ENCODE results near the gene PNPLA6.
A peak's percentile ranks its signal among the peaks of the same experiment; 100 is the strongest.
"Not testable (repeated sequence)": the region's sequence is repeated elsewhere in the genome, so short reads cannot be mapped to it uniquely, and the experiment has no call there.

The PNPLA6 gene

GRCh38 chr19:7533281-7533885 is 2.1 kb upstream of the PNPLA6 start:
- Histone ChIP-seq H4K5ac (ENCODE audit: low read length) (no peak overlapping the region), H4K8ac (ENCODE audit: low read depth, low read length) (peak overlapping the region; percentile 7), H2BK15ac (replicated peaks; ENCODE audit: low read depth) (no peak overlapping the region), H3K4me2 (ENCODE audit: low read length) (peak overlapping the region; percentile 61), H3K27ac (ENCODE audit: low read depth, low read length) (peak overlapping the region; percentile 37), H3K4ac (ENCODE audit: low read depth, low read length) (peak overlapping the region; percentile 77), H2AK5ac (ENCODE audit: low read length) (no peak overlapping the region), H2BK120ac (ENCODE audit: low read depth, low read length) (no peak overlapping the region), H3K23ac (ENCODE audit: low read length) (peak overlapping the region; percentile 80), H3K4me1 (ENCODE audit: control insufficient read depth, low read depth, low read length) (no peaks in the 10 kb centered on the region), H3K79me1 (ENCODE audit: low read length) (no peaks in the 10 kb centered on the region), H3K56ac (ENCODE audit: low read length) (peak overlapping the region; percentile 90), H3K79me2 (ENCODE audit: control insufficient read depth, insufficient read depth, low read length) (no peaks in the 10 kb centered on the region), H3K27me3 (ENCODE audit: insufficient read depth, low read length, poor library complexity) (no peaks in the 10 kb centered on the region), H3K4me3 (ENCODE audit: low read length) (peak overlapping the region; percentile 26), H3K18ac (ENCODE audit: low read length) (peak overlapping the region; percentile 92), H2BK5ac (ENCODE audit: low read length) (no peak overlapping the region), H3K36me3 (ENCODE audit: control insufficient read depth, insufficient read depth, low read length) (peaks cover 2% of the 10 kb centered on the region), H3K9ac (ENCODE audit: low read length) (peak overlapping the region; percentile 78)
- WGBS (ENCODE audit: extremely low coverage, insufficient coverage, low lambda C conversion rate): no CpG with 5 or more reads among the region's 30 CpGs
- DNase-seq: peak; percentile 38

GRCh38 chr19:7533925-7534480 is 1.5 kb upstream of the PNPLA6 start:
- Histone ChIP-seq H2BK120ac (ENCODE audit: low read depth, low read length) (no peak overlapping the region), H3K18ac (ENCODE audit: low read length) (peak overlapping the region; percentile 92), H3K23ac (ENCODE audit: low read length) (no peak overlapping the region), H3K4me3 (ENCODE audit: low read length) (peak overlapping the region; percentile 63), H3K4me1 (ENCODE audit: control insufficient read depth, low read depth, low read length) (no peaks in the 10 kb centered on the region), H3K36me3 (ENCODE audit: control insufficient read depth, insufficient read depth, low read length) (peaks cover 2% of the 10 kb centered on the region), H4K8ac (ENCODE audit: low read depth, low read length) (peak overlapping the region; percentile 7), H2AK5ac (ENCODE audit: low read length) (no peak overlapping the region), H2BK5ac (ENCODE audit: low read length) (no peak overlapping the region), H3K79me1 (ENCODE audit: low read length) (no peaks in the 10 kb centered on the region), H3K79me2 (ENCODE audit: control insufficient read depth, insufficient read depth, low read length) (no peaks in the 10 kb centered on the region), H3K27me3 (ENCODE audit: insufficient read depth, low read length, poor library complexity) (no peaks in the 10 kb centered on the region), H3K56ac (ENCODE audit: low read length) (peak overlapping the region; percentile 90), H3K4me2 (ENCODE audit: low read length) (peak overlapping the region; percentile 82), H4K5ac (ENCODE audit: low read length) (no peak overlapping the region), H3K27ac (ENCODE audit: low read depth, low read length) (peak overlapping the region; percentile 58), H3K9ac (ENCODE audit: low read length) (peak overlapping the region; percentile 78), H3K4ac (ENCODE audit: low read depth, low read length) (peak overlapping the region; percentile 77), H2BK15ac (replicated peaks; ENCODE audit: low read depth) (no peak overlapping the region)
- DNase-seq: peak; percentile 93
- no CpG with 5 or more reads among the region's 41 CpGs for WGBS (ENCODE audit: extremely low coverage, insufficient coverage, low lambda C conversion rate)

- Histone ChIP-seq H3K27me3 (ENCODE audit: insufficient read depth, low read length, poor library complexity) (no peaks in the 10 kb centered on the region), H3K79me1 (ENCODE audit: low read length) (no peaks in the 10 kb centered on the region), H3K56ac (ENCODE audit: low read length) (peak overlapping the region; percentile 90), H3K4ac (ENCODE audit: low read depth, low read length) (peak overlapping the region; percentile 49), H2AK5ac (ENCODE audit: low read length) (no peak overlapping the region), H3K18ac (ENCODE audit: low read length) (peak overlapping the region; percentile 71), H3K36me3 (ENCODE audit: control insufficient read depth, insufficient read depth, low read length) (peaks cover 2% of the 10 kb centered on the region), H2BK5ac (ENCODE audit: low read length) (no peak overlapping the region), H3K79me2 (ENCODE audit: control insufficient read depth, insufficient read depth, low read length) (no peaks in the 10 kb centered on the region), H3K4me3 (ENCODE audit: low read length) (peak overlapping the region; percentile 82), H3K4me2 (ENCODE audit: low read length) (peak overlapping the region; percentile 82), H3K23ac (ENCODE audit: low read length) (no peak overlapping the region), H3K27ac (ENCODE audit: low read depth, low read length) (peak overlapping the region; percentile 69), H2BK15ac (replicated peaks; ENCODE audit: low read depth) (no peak overlapping the region), H2BK120ac (ENCODE audit: low read depth, low read length) (no peak overlapping the region), H4K5ac (ENCODE audit: low read length) (no peak overlapping the region), H3K4me1 (ENCODE audit: control insufficient read depth, low read depth, low read length) (no peaks in the 10 kb centered on the region), H4K8ac (ENCODE audit: low read depth, low read length) (no peak overlapping the region), H3K9ac (ENCODE audit: low read length) (peak overlapping the region; percentile 77)
- peak; percentile 90 for DNase-seq
- WGBS (ENCODE audit: extremely low coverage, insufficient coverage, low lambda C conversion rate): no CpG with 5 or more reads among the region's 27 CpGs
These were observed 928 bp upstream of the PNPLA6 start for GRCh38 chr19:7534531-7535046.

GRCh38 chr19:7535998-7536695 is 630 bp downstream of the PNPLA6 start:
- Histone ChIP-seq H2BK120ac (ENCODE audit: low read depth, low read length) (no peak overlapping the region), H2BK5ac (ENCODE audit: low read length) (no peak overlapping the region), H2BK15ac (replicated peaks; ENCODE audit: low read depth) (no peak overlapping the region), H3K56ac (ENCODE audit: low read length) (peak overlapping the region; percentile 44), H3K4me3 (ENCODE audit: low read length) (no peak overlapping the region), H4K5ac (ENCODE audit: low read length) (no peak overlapping the region), H4K8ac (ENCODE audit: low read depth, low read length) (no peak overlapping the region), H2AK5ac (ENCODE audit: low read length) (no peak overlapping the region), H3K4me1 (ENCODE audit: control insufficient read depth, low read depth, low read length) (no peaks in the 10 kb centered on the region), H3K4ac (ENCODE audit: low read depth, low read length) (no peak overlapping the region), H3K9ac (ENCODE audit: low read length) (no peak overlapping the region), H3K27me3 (ENCODE audit: insufficient read depth, low read length, poor library complexity) (no peaks in the 10 kb centered on the region), H3K79me2 (ENCODE audit: control insufficient read depth, insufficient read depth, low read length) (no peaks in the 10 kb centered on the region), H3K18ac (ENCODE audit: low read length) (no peak overlapping the region), H3K36me3 (ENCODE audit: control insufficient read depth, insufficient read depth, low read length) (peaks cover 2% of the 10 kb centered on the region), H3K4me2 (ENCODE audit: low read length) (no peak overlapping the region), H3K27ac (ENCODE audit: low read depth, low read length) (no peak overlapping the region), H3K79me1 (ENCODE audit: low read length) (no peaks in the 10 kb centered on the region), H3K23ac (ENCODE audit: low read length) (no peak overlapping the region)
- WGBS (ENCODE audit: extremely low coverage, insufficient coverage, low lambda C conversion rate): no CpG with 5 or more reads among the region's 30 CpGs
- DNase-seq: no peak

- H2BK5ac ChIP-seq (ENCODE audit: low read length); H4K8ac ChIP-seq (ENCODE audit: low read depth, low read length); H3K4me1 ChIP-seq (ENCODE audit: control insufficient read depth, low read depth, low read length); H3K4me2 ChIP-seq (ENCODE audit: low read length); H3K9ac ChIP-seq (ENCODE audit: low read length); H3K79me1 ChIP-seq (ENCODE audit: low read length); H2BK15ac ChIP-seq (replicated peaks; ENCODE audit: low read depth); H3K18ac ChIP-seq (ENCODE audit: low read length); H3K36me3 ChIP-seq (ENCODE audit: control insufficient read depth, insufficient read depth, low read length); H4K5ac ChIP-seq (ENCODE audit: low read length); H3K56ac ChIP-seq (ENCODE audit: low read length); H2AK5ac ChIP-seq (ENCODE audit: low read length); H3K4ac ChIP-seq (ENCODE audit: low read depth, low read length); DNase-seq; H3K27ac ChIP-seq (ENCODE audit: low read depth, low read length); H3K27me3 ChIP-seq (ENCODE audit: insufficient read depth, low read length, poor library complexity); H3K4me3 ChIP-seq (ENCODE audit: low read length); H3K23ac ChIP-seq (ENCODE audit: low read length); H2BK120ac ChIP-seq (ENCODE audit: low read depth, low read length); H3K79me2 ChIP-seq (ENCODE audit: control insufficient read depth, insufficient read depth, low read length): not testable (repeated sequence)
- WGBS (ENCODE audit: extremely low coverage, insufficient coverage, low lambda C conversion rate): no CpG with 5 or more reads among the region's 5 CpGs
These were observed 3.5 kb downstream of the PNPLA6 start for GRCh38 chr19:7538990-7539389.

All from mesendoderm (in vitro differentiated cells).